Measurements from ENCODE around the gene POTEB3.
"Not testable (repeated sequence)": the region's sequence is repeated elsewhere in the genome, so short reads cannot be mapped to it uniquely, and the experiment has no call there.

Gene POTEB3

DNA sequence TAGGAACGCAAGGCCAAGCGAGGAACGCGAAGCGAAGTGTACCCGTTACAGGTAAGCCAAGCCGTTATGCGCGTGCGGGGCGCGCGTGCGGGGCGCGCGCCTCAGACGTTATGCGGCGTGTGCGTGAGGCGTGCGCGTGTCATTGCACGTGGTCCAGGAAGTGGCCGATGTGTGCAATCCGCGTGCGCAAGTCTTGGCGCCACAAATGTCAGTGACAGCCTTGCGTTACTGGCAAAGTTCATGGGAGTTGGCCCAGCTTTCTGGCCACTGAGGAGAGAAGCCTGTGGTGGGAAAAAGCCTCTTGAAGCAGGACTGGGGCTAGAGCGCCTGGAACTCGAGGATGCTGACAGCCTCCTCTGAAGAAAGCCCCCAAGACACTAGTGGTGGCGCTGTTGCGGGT is at the start of gene POTEB3:
Gene POTEB3 (minus strand): TSS at position 101 of the 400 bp plus-strand sequence. CDS start 488 bp downstream, outside the sequence.
- not testable (repeated sequence) for DNase-seq

GRCh38 chr15:21453683-21454082 is 13.4 kb upstream of the POTEB3 start:
- DNase-seq: not testable (repeated sequence)

GRCh38 chr15:21451920-21452563 is 11.7 kb upstream of the POTEB3 start:
- not testable (repeated sequence) for DNase-seq

GRCh38 chr15:21451487-21451886 is 11.2 kb upstream of the POTEB3 start:
- not testable (repeated sequence) for DNase-seq

- not testable (repeated sequence) for DNase-seq
These were observed 32.9 kb downstream of the POTEB3 start for GRCh38 chr15:21407366-21407765.

GRCh38 chr15:21401531-21401930 is 38.8 kb downstream of the POTEB3 start:
- DNase-seq: not testable (repeated sequence)

DNA sequence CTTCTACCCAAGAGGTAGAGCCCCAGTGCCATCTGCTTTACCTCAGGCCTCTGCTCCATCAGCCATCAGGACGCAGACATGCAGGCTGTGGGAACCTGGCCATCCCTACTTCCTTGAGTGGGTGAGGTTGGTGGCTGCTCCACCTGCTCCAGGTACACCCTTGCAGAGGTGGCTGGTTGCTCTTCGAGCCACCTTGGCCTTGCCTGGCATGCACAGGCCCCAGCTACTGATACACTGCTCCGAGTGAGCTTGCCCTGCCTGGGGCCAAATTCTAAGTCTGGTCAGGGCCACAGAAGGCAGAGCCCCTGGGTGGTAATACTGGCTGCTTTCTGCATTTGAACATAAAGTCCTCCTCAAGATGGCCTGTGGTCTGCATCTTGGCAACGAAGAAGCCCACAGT is 41.2 kb downstream of the POTEB3 start:
- not testable (repeated sequence) for DNase-seq

DNA sequence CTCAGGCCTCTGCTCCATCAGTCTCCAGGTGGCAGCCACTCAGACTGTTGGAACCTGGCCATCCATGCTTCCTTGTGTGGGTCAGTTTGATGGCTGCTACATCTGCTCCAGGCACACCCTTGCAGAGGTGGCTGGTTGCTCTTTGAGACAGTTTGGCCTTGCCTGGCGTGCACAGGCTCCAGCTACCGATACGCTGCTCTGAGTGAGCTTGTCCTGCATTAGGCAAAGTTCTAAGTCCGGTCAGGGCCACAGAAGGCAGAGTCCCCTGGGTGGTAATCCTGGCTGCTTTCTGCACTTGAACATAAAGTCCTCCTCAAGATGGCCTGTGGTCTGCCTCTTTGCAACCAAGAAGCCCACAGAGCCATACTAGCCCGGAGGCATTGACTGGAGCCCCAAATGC is 41.8 kb downstream of the POTEB3 start:
- DNase-seq: not testable (repeated sequence)

DNA sequence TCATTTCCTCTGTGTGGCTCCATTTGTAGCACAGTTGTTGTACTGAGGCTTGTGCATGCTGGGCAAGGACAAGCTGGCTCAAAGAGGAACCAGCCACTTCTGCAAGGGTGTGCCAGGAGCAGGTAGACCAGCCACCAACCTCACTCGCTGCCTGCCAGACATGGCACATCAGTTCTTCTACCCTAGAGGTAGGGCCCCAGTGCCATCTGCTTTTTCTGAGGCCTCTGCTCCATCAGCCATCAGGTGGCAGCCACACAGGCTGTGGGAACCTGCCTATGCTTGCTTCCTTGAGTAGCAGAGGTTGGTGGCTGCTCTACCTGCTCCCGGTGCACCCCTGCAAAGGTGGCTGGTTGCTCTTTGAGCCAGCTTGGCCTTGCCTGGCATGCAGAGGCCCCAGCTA is 42.6 kb downstream of the POTEB3 start:
- DNase-seq: not testable (repeated sequence)

- not testable (repeated sequence) for DNase-seq
These were observed 43.1 kb downstream of the POTEB3 start for GRCh38 chr15:21397186-21397585.

DNA sequence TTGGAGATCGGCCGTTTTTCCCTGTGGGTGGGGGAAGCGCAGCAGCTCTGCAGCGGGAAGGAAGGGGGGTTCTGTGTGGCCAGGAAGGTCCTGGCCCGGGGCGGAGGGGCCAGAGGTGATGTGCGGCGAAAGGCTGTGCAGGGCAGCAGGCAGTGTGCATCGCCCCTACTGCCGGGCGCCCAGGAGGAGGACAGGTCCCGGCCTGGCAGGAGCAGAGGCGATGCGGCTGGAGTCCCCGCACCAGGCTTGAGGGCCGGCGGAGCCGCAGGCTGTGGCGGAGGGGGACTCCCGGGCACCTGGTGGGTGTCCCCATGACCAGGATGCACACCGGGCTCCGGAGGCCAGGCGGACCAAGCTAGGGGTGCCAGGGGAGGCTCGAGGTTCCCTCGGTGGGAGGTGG is 54.3 kb downstream of the POTEB3 start:
- DNase-seq: not testable (repeated sequence)

DNA sequence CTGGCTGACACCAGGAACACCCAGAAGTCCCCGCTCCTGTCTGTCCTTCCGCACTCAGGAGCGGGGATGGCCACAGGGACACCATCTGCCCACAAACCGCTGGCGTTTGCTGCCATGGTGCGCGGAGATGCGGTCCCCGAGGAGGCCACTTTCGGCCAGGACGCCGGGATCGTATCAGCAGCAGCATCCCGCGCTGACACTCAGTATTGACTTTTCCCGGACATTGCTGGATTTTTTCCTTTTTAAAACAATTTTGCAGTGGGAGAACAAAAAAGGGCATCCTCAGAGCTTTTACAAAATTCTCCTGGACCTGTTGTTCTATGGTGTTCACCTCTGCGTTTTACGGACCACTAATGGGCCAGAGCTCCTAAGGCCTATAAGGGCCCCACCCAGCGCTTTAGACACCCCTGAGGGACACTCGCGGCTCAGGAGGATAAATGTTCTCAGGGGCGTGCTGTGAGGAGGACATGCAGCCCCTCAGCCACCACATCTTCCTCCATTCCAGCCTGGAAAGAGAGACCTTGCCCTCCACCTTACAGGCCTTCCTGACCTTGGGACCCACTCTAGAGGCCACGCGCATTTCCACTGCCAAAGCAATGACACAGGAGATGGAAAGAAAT is 56.3 kb downstream of the POTEB3 start:
- DNase-seq: not testable (repeated sequence)

DNA sequence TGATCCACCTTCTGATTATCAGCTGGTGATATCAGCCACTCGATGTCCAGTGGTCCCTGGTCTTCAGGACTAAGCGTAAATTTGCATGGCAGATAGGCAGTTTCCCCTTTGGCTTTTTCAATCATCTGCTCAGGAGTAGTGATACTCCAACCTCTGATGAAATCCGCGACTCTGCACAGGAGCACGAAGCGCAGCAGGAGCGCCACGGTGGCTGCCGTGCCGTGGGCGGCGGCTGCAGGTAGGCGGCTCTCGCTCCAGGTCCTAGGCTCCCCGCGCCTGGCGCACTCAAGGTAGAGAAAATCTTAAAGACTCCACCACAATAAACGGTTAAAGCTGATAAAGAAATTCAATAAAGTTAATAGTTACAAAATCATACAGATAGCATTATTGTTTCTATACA is 66.6 kb downstream of the POTEB3 start:
- not testable (repeated sequence) for DNase-seq

GRCh38 chr15:21369177-21369576 is 71.1 kb downstream of the POTEB3 start:
- not testable (repeated sequence) for DNase-seq

DNA sequence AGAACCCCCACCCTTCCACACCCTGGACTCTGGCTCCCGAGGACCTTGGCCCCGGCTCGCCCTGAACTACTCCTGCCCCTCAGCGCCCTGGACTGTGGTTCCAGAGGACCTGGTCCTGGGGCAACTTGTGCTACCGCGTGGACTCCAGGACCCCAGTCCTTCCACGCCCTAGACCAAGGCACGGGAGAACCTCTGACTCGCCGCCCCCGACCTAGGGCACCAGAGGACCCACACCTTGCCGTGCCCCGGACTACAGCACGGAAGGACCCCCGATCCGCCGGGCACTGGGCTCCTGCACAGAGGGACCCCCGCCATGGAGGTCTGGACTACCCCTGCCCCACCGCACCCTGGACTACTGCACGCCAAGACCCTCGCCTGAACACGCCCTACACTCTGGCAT is 71.7 kb downstream of the POTEB3 start:
- not testable (repeated sequence) for DNase-seq

All from NCI-H82 (cell line).